ENCODE measurements around the gene SDSL.

The SDSL gene

GRCh38 chr12:113422030-113422885 lies at the start of gene SDSL:
Gene SDSL (plus strand): TSS chr12:113422380. CDS start chr12:113427983, 5,603 bp downstream.
- no peak for DNase-seq

GRCh38 chr12:113373440-113373839 lies 48.7 kb upstream of the SDSL start:
- DNase-seq: no peak

- DNase-seq: no peak
These were observed 48.2 kb upstream of the SDSL start for GRCh38 chr12:113373969-113374368.

- no peak for DNase-seq
These were observed 47.3 kb upstream of the SDSL start for GRCh38 chr12:113374823-113375428.

GRCh38 chr12:113378291-113378690 lies 43.9 kb upstream of the SDSL start:
- DNase-seq: no peak

GRCh38 chr12:113381220-113381619 lies 41.0 kb upstream of the SDSL start:
- DNase-seq: no peak

GRCh38 chr12:113382206-113382605 lies 40.0 kb upstream of the SDSL start:
- no peak for DNase-seq

- DNase-seq: no peak
These were observed 37.4 kb upstream of the SDSL start for GRCh38 chr12:113384778-113385177.

GRCh38 chr12:113385282-113385882 lies 36.8 kb upstream of the SDSL start:
- no peak for DNase-seq

GRCh38 chr12:113386866-113387566 lies 35.2 kb upstream of the SDSL start:
- DNase-seq: no peak

- no peak for DNase-seq
These were observed 34.5 kb upstream of the SDSL start for GRCh38 chr12:113387631-113388030.

- DNase-seq: no peak
These were observed 33.8 kb upstream of the SDSL start for GRCh38 chr12:113388351-113388750.

GRCh38 chr12:113390064-113391043 lies 31.8 kb upstream of the SDSL start:
- no peak for DNase-seq

- no peak for DNase-seq
These were observed 31.0 kb upstream of the SDSL start for GRCh38 chr12:113391145-113391544.

- DNase-seq: no peak
These were observed 30.4 kb upstream of the SDSL start for GRCh38 chr12:113391650-113392337.

- DNase-seq: no peak
These were observed 29.7 kb upstream of the SDSL start for GRCh38 chr12:113392520-113392919.

GRCh38 chr12:113392988-113393579 lies 29.1 kb upstream of the SDSL start:
- no peak for DNase-seq

GRCh38 chr12:113393749-113394148 lies 28.4 kb upstream of the SDSL start:
- DNase-seq: no peak

GRCh38 chr12:113395119-113395518 lies 27.1 kb upstream of the SDSL start:
- no peak for DNase-seq

- no peak for DNase-seq
These were observed 26.0 kb upstream of the SDSL start for GRCh38 chr12:113396200-113396599.
